Transverse colon (tissue), 4 donors: ENCODE results near the gene USP5. TPM values are rescaled to one million over a fixed set of nuclear protein-coding genes. Genes with fewer than 3 reads are reported as not detected.

Experiments used
- DNase-seq: peaks from one replicate; pipeline ENCODE4 v3.0.0-alpha.2; 2019
- H3K27ac ChIP-seq, 4 donors: fragments of 200-600 bp; sonication (generic); 2 replicates each; pipeline ENCODE4 v1.5.1; 2016 to 2018; ENCODE audit warnings: inconsistent platforms in 4 of 4
- H3K27me3 ChIP-seq: fragments of 200-600 bp; sonication (generic); 2 replicates; pipeline ENCODE4 v1.5.1; 2017; ENCODE audit warnings: inconsistent platforms
- H3K36me3 ChIP-seq, 4 donors: fragments of 200-600 bp; sonication (generic); 2 replicates each; pipeline ENCODE4 v1.5.1; 2017 to 2019; ENCODE audit warnings: inconsistent platforms in 4 of 4
- H3K4me1 ChIP-seq, 4 donors: fragments of 200-600 bp; sonication (generic); 2 replicates each; pipeline ENCODE4 v1.5.1; 2017 to 2020; ENCODE audit warnings: inconsistent platforms in 4 of 4
- H3K4me3 ChIP-seq, 4 donors: fragments of 200-600 bp; sonication (generic); 1 replicate in 1 of 4; 2 replicates in 3 of 4; pipeline versions ENCODE4 v1.5.1 to v1.6.1; 2017 to 2019; ENCODE audit warnings: inconsistent platforms in 4 of 4
- H3K9me3 ChIP-seq, 2 donors: fragments of 200-600 bp; sonication (generic); 2 replicates each; pipeline ENCODE4 v1.5.1; 2017 to 2019; ENCODE audit warnings: inconsistent platforms in 2 of 2
- EP300 ChIP-seq: sonication (generic); formaldehyde crosslinking; IDR thresholded peaks from one replicate; pipeline ENCODE4 v1.6.1; 2017; ENCODE audit warnings: antibody characterized with exemption, low read depth
- POLR2A ChIP-seq: fragments of 450-650 bp; IDR thresholded peaks from one replicate; pipeline ENCODE4 v1.6.1; 2016; ENCODE audit warnings: antibody characterized with exemption, mild to moderate bottlenecking, moderate library complexity
- POLR2AphosphoS5 ChIP-seq, 3 donors: sonication (generic); formaldehyde crosslinking; IDR thresholded peaks; one replicate each; pipeline ENCODE4 v1.6.1; 2016; ENCODE audit warnings: antibody characterized with exemption in 3 of 3
- WGBS, 2 donors: methylation state at CpG; one replicate each; pipeline ENCODE4 v1.1.5; 2018; ENCODE audit warnings: low coverage in 1 of 2; 5-methylcytosine and 5-hydroxymethylcytosine counted together
- in situ Hi-C, 4 donors: fragments of 200-750 bp; cut with MboI; loops; one replicate each; pipeline versions ENCODE4 v1.15.0 to v1.15.1; 2017; ENCODE audit warnings: low sequenced_read_pairs in 3 of 4, low pct_ligation_motif_present in 1 of 4, low pct_unique_long_range_greater_than_20kb in 1 of 4
- intact Hi-C: fragments of 100-400 bp; cut with DNase I; formaldehyde crosslinking; loops from one replicate; pipeline ENCODE4 v1.15.1; 2023; ENCODE audit warnings: low total_unique reads
- total RNA-seq, 4 donors: library from RNA; depleted of rRNA; stranded (reverse); fragments of >200 nt; gene quantifications; one replicate each; pipeline ENCODE4 v1.1.0, GENCODE V29; 2016
- TF ChIP-seq, protein P1 (sequence below), 5 experiments: fragments of 200-600 bp in 3 of 5; fragments of 450-650 bp in 2 of 5; sonication (generic) in 3 of 5; IDR thresholded peaks; 1 replicate in 2 of 5; 2 replicates in 3 of 5; pipeline ENCODE4 v1.5.1; 2016 to 2017; ENCODE audit warnings: antibody characterized with exemption in 5 of 5, inconsistent platforms in 3 of 5, mild to moderate bottlenecking in 2 of 5, moderate library complexity in 1 of 5

Gene USP5
- total RNA-seq, 4 donors from 2014 or later, result 30.5 to 171 (median 35.4) TPM

DNA sequence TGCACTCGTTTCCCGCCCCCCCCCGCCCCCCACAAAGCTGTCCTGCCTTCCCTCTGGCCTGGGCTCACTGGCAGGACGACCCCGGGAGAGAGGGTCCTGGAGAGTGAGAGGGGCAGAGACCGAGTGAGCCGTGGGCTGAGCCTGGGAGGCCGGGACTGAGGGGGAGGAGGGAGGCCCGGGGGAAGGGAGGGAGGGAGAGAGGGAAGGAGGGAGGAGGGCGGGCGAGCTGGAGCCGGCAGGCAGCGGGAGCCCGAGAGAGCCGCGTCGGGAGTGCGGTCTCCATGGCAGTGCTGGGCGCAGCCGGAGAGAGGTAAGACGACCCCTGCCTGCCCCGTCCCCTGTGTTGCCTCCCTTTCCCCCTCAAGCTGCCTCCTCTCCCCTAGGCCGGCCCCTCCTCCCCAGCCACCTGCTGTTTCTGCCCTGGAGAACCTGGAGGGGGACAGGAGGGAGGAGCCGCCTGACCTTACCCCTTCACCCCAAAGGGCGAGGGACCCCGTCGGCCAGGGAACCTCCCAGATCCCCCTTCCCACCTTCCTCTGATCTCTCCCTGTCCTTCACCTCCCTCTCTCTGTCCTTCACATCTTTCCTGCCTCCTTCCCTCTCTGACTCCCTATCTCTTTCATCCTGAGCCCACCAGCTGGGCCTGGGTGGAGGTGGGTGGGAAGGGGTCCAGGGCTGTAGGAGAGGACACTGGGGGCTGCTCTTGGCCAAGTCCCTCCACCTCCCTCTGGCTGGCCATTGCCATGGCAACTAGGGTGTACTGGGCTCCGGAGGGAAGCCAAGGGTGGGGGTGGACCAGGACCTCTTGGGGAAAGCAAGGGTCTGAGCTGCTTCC, 30.1 kb upstream of the USP5 start, which contains the start of gene GPR162:
Gene GPR162, plus strand, starts transcription at position 231 of the 835 bp plus-strand sequence. CDS start 2,078 bp downstream, outside the sequence.
- TF ChIP-seq POLR2A (no peak), POLR2AphosphoS5 (IDR thresholded peaks at IDR 0.05) (no peak), EP300 (no peak)
- TF ChIP-seq, protein P1, sequence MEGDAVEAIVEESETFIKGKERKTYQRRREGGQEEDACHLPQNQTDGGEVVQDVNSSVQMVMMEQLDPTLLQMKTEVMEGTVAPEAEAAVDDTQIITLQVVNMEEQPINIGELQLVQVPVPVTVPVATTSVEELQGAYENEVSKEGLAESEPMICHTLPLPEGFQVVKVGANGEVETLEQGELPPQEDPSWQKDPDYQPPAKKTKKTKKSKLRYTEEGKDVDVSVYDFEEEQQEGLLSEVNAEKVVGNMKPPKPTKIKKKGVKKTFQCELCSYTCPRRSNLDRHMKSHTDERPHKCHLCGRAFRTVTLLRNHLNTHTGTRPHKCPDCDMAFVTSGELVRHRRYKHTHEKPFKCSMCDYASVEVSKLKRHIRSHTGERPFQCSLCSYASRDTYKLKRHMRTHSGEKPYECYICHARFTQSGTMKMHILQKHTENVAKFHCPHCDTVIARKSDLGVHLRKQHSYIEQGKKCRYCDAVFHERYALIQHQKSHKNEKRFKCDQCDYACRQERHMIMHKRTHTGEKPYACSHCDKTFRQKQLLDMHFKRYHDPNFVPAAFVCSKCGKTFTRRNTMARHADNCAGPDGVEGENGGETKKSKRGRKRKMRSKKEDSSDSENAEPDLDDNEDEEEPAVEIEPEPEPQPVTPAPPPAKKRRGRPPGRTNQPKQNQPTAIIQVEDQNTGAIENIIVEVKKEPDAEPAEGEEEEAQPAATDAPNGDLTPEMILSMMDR (IDR thresholded peaks at IDR 0.05), result no peak
- H3K36me3 ChIP-seq, result no peaks in the 10 kb centered on the region
- no peaks in the 10 kb centered on the region for H3K9me3 ChIP-seq
- in situ Hi-C loops, result loop anchor here in 1 of 4 donors (10.0 kb wide), 1 partner anchor 77 kb away; no protein-coding TSS in a partner anchor
- intact Hi-C loops, result no loop called here
- 2% methylated on average over 25 of the region's 28 CpGs; no CpG with 5 or more reads in 1 of the 2 donors for WGBS, 2 donors
- peaks cover 7 to 20% (median 12%) of the 10 kb centered on the region in 4 donors for H3K4me1 ChIP-seq
- peaks cover 33% of the 10 kb centered on the region for H3K27me3 ChIP-seq
- peak; percentile 48 for DNase-seq
- H3K27ac ChIP-seq, result peak within 1 kb of the TSS; percentile 48 to 77 (median 64)
- H3K4me3 ChIP-seq, result peak within 1 kb of the TSS; percentile 24 to 50 (median 34)

DNA sequence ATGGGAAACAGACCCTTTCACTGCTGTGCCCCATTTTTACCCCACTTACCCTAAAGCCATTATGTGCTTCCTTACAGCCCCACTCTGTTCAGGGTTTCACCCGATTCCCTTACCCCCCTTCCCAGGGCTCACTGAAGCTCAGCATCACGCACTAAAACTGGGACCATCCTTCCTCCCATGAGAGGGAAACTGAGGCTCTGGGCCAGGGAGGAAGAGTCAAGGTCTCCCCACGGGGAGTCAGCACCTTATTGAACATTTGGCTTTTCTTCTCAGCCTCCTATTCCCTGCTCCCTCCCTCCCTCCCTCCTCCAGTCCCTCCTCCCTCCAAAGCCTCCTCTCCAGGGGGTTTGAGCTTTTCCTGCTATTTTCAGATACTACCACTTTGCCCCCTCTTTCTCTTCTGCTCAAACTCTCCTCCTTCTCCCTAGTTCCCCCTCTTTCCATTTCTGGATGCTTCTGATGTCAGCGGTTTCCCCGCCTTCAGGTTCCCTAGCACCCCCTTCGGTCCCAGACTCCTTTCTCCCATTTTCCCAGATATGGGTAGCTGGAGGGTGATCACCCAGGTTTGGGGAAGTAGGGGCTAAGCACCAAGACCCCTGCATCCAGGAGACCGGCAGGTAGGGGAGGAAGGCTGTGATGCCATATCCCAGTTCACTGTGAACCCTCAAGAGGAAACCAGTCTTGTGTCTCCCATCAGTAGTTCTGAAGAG, 29.4 kb upstream of the USP5 start:
- Histone ChIP-seq H3K4me1 (peaks cover 7 to 26% (median 19%) of the 10 kb centered on the region in 4 donors), H3K9me3 (no peaks in the 10 kb centered on the region), H3K4me3 (peak overlapping the region in 1 of 4 donors; percentile 50), H3K36me3 (no peaks in the 10 kb centered on the region), H3K27me3 (peaks cover 39% of the 10 kb centered on the region), H3K27ac (no peak overlapping the region)
- no peak for TF ChIP-seq EP300
- DNase-seq, result no peak
- in situ Hi-C loops (loop anchor here in 1 of 4 donors (10.0 kb wide), 1 partner anchor 78 kb away; no protein-coding TSS in a partner anchor), intact Hi-C loops (no loop called here)
- WGBS, 2 donors, result 50 to 69% methylated on average over 3 to 7 of the region's 7 CpGs

DNA sequence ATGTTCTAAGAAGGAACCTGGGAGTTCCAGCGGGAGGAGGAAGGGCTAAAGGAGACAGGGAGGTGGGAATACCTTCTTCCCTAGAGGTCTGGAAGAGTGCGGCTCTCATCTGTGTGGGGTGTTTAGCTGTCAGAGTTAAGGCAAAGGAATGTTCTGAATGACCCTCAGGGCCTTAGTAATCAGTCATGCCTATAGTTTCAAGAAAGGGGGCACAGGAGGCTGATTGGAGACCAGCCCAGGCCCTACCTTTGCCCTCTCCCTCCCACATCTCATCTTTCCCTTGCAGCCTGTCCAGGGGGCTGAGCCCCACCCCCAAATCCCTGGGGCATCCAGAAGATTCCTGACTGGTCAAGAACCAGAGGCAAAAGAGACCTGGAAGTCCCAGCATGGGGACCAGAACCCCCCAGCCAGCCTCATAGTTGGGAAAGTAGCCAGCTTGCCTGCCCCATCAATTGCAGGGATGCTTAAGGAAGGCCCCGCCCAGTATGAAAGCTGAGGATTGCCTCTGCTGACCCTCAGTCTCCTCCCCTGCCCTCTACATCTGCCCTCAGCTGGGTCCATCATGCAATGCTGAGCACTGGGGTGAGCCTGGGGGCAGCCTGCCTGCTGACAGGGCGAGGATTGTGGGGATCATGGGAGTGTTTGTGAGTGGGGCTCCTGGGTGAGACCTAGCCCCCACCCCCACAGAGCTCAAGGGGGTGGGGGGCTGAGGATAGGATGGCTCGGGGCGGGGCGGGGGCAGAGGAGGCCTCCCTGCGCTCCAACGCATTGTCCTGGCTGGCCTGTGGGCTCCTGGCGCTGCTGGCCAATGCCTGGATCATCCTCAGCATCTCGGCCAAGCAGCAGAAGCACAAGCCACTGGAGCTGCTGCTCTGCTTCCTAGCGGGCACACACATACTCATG, 28.5 kb upstream of the USP5 start:
- intact Hi-C loops (no loop called here), in situ Hi-C loops (loop anchor here in 1 of 4 donors (10.0 kb wide), 1 partner anchor 79 kb away; no protein-coding TSS in a partner anchor)
- Histone ChIP-seq H3K4me1 (peaks cover 7 to 33% (median 21%) of the 10 kb centered on the region in 4 donors), H3K9me3 (no peaks in the 10 kb centered on the region), H3K27ac (no peak overlapping the region), H3K4me3 (no peak overlapping the region), H3K36me3 (no peaks in the 10 kb centered on the region), H3K27me3 (peaks cover 46% of the 10 kb centered on the region)
- WGBS, 2 donors, result 0 to 69% methylated on average over 1 to 9 of the region's 12 CpGs
- TF ChIP-seq EP300 (no peak), POLR2A (no peak), POLR2AphosphoS5 (IDR thresholded peaks at IDR 0.05) (no peak)
- TF ChIP-seq, protein P1 (IDR thresholded peaks at IDR 0.05), result no peak
- no peak for DNase-seq

DNA sequence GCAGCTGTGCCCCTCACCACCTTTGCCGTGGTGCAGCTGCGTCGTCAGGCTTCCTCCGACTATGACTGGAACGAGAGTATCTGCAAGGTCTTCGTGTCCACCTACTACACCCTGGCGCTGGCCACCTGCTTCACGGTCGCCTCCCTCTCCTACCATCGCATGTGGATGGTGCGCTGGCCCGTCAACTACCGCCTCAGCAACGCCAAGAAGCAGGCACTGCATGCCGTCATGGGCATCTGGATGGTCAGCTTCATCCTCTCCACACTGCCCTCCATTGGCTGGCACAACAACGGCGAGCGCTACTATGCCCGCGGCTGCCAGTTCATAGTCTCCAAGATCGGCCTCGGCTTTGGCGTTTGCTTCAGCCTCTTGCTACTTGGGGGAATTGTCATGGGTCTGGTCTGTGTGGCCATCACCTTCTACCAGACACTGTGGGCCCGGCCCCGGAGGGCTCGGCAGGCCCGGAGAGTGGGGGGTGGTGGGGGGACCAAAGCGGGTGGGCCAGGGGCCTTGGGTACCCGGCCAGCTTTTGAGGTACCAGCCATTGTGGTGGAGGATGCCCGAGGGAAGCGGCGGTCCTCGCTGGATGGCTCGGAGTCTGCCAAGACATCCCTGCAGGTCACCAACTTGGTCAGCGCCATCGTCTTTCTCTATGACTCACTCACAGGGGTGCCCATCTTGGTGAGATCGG, 27.7 kb upstream of the USP5 start:
- peaks cover 14 to 40% (median 25%) of the 10 kb centered on the region in 4 donors for H3K4me1 ChIP-seq
- no peaks in the 10 kb centered on the region for H3K9me3 ChIP-seq
- H3K4me3 ChIP-seq, result no peak overlapping the region
- peaks cover 54% of the 10 kb centered on the region for H3K27me3 ChIP-seq
- 79 to 86% methylated on average over 7 to 37 of the region's 37 CpGs for WGBS, 2 donors
- intact Hi-C loops (no loop called here), in situ Hi-C loops (loop anchor here in 1 of 4 donors (10.0 kb wide), 1 partner anchor 79 kb away; no protein-coding TSS in a partner anchor)
- no peak for TF ChIP-seq POLR2AphosphoS5 (IDR thresholded peaks at IDR 0.05)
- TF ChIP-seq, protein P1 (IDR thresholded peaks at IDR 0.05), result no peak
- no peak for TF ChIP-seq POLR2A
- TF ChIP-seq EP300, result no peak
- H3K36me3 ChIP-seq, result no peaks in the 10 kb centered on the region
- no peak for DNase-seq
- H3K27ac ChIP-seq, result no peak overlapping the region
